Aorta (tissue), 5 donors: Measurements from ENCODE around the gene CNTNAP3B. TPM values are rescaled to one million over a fixed set of nuclear protein-coding genes. Genes with fewer than 3 reads are reported as not detected.
A peak's percentile ranks its signal among the peaks of the same experiment; 100 is the strongest.
"Not testable (repeated sequence)": the region's sequence is repeated elsewhere in the genome, so short reads cannot be mapped to it uniquely, and the experiment has no call there.

Experiments used
- ATAC-seq: fragments of 200-7000 bp; cut with Tn5 transposase; one replicate; pipeline ENCODE4 v1.9.1; 2022; ENCODE audit warnings: moderate library complexity; ENCODE audit not compliant: low FRiP score
- DNase-seq, 2 donors: peaks; one replicate each; pipeline ENCODE4 v3.0.0-alpha.2; 2020
- H3K27ac ChIP-seq, 2 donors: one replicate each; pipeline ENCODE4 v1.5.1; 2013; ENCODE audit warnings: low read length in 2 of 2, mild to moderate bottlenecking in 2 of 2, moderate library complexity in 2 of 2, control low read depth in 1 of 2, inconsistent platforms in 1 of 2, low read depth in 1 of 2
- H3K27me3 ChIP-seq, 2 donors: one replicate each; pipeline ENCODE4 v1.6.1; 2013; ENCODE audit warnings: control low read depth in 1 of 2, low read length in 1 of 2, mild to moderate bottlenecking in 1 of 2, moderate library complexity in 1 of 2; ENCODE audit not compliant: insufficient read depth in 2 of 2, control insufficient read depth in 1 of 2
- H3K36me3 ChIP-seq, 2 donors: one replicate each; pipeline ENCODE4 v1.6.1; 2013; ENCODE audit warnings: control low read depth in 1 of 2, low read length in 1 of 2, mild to moderate bottlenecking in 1 of 2; ENCODE audit not compliant: insufficient read depth in 2 of 2, control insufficient read depth in 1 of 2
- H3K4me1 ChIP-seq, 2 donors: one replicate each; pipeline ENCODE4 v1.6.1; 2013; ENCODE audit warnings: low read length in 2 of 2, control low read depth in 1 of 2, mild to moderate bottlenecking in 1 of 2, moderate library complexity in 1 of 2; ENCODE audit not compliant: insufficient read depth in 2 of 2, control insufficient read depth in 1 of 2
- H3K4me3 ChIP-seq, 2 donors: one replicate each; pipeline ENCODE4 v1.5.1; 2013; ENCODE audit warnings: low read length in 2 of 2, control low read depth in 1 of 2, mild to moderate bottlenecking in 1 of 2
- H3K9me3 ChIP-seq: one replicate; pipeline ENCODE4 v1.6.1; 2013; ENCODE audit warnings: mild to moderate bottlenecking, low read length; ENCODE audit not compliant: control insufficient read depth
- WGBS, 2 donors: extraction: QIAGEN DNeasy Blood & Tissue Kit; methylation state at CpG; one replicate each; pipeline ENCODE4 v1.1.7; 2013; 5-methylcytosine and 5-hydroxymethylcytosine counted together
- intact Hi-C, 2 donors: fragments of 100-400 bp; cut with DNase I; formaldehyde crosslinking; loops; one replicate each; pipeline versions ENCODE4 v1.14.2 to v1.15.0; 2022
- polyA plus RNA-seq, 2 donors: library from polyadenylated mRNA; stranded (reverse); fragments of 200-250 nt; gene quantifications; one replicate each; pipeline ENCODE4 v1.2.3, GENCODE V29; 2013
- total RNA-seq, 2 donors: library from RNA; stranded (reverse); fragmentation: NEBNext Ultra II Directional; extraction: Animal tissue kit (Norgen Biotek cat#: 25700); gene quantifications; one replicate each; pipeline ENCODE4 v1.2.1, GENCODE V29; 2021
- donor health status: healthy with polysubstance abuse.
- donor health status: Bipolar disorder and iron deficiency.
- donor health status: DM: no; HTN: no; CAD: no.
- donor health status: DM: no; HTN: no; CAD: no.
- donor health status: DM: yes; HTN: yes; CAD: no.

Gene CNTNAP3B
- total and polyA plus RNA-seq, 4 donors, result 1.6 to 45.9 (median 21.1) TPM

- H3K4me3 ChIP-seq, ATAC-seq, H3K4me1 ChIP-seq, H3K36me3 ChIP-seq, H3K9me3 ChIP-seq, H3K27ac ChIP-seq, intact Hi-C loops, H3K27me3 ChIP-seq, DNase-seq: not testable (repeated sequence)
- WGBS, 2 donors, result 22 to 46% methylated on average over 4 to 5 of the region's 6 CpGs
These were observed 200.1 kb downstream of the CNTNAP3B start for GRCh38 chr9:41929172-41929571.

GRCh38 chr9:41917374-41917773, 211.9 kb downstream of the CNTNAP3B start:
- ATAC-seq, H3K27ac ChIP-seq, intact Hi-C loops, H3K27me3 ChIP-seq, H3K9me3 ChIP-seq, H3K4me1 ChIP-seq, H3K4me3 ChIP-seq, DNase-seq, H3K36me3 ChIP-seq: not testable (repeated sequence)
- WGBS, 2 donors, result 0 to 100% methylated on average over 1 of the region's 1 CpG

- H3K9me3 ChIP-seq, H3K27ac ChIP-seq, H3K27me3 ChIP-seq, H3K36me3 ChIP-seq, ATAC-seq, H3K4me3 ChIP-seq, intact Hi-C loops, DNase-seq, H3K4me1 ChIP-seq: not testable (repeated sequence)
- no CpG with 5 or more reads among the region's 4 CpGs for WGBS, 2 donors
These were observed 223.7 kb downstream of the CNTNAP3B start for GRCh38 chr9:41905488-41905887.

GRCh38 chr9:41902762-41903161, 226.5 kb downstream of the CNTNAP3B start:
- H3K36me3 ChIP-seq, intact Hi-C loops: not testable (repeated sequence)
- no CpG with 5 or more reads among the region's 6 CpGs for WGBS, 2 donors

GRCh38 chr9:41898720-41899343, 230.4 kb downstream of the CNTNAP3B start:
- intact Hi-C loops, ATAC-seq, H3K27me3 ChIP-seq, H3K27ac ChIP-seq, H3K9me3 ChIP-seq, H3K4me1 ChIP-seq, DNase-seq, H3K4me3 ChIP-seq, H3K36me3 ChIP-seq: not testable (repeated sequence)
- no CpG with 5 or more reads among the region's 46 CpGs for WGBS, 2 donors

More at GRCh38 chr9:41902762-41903161, 226.5 kb downstream of the CNTNAP3B start:
- not testable (repeated sequence) for H3K4me1 ChIP-seq, H3K4me3 ChIP-seq, H3K9me3 ChIP-seq, ATAC-seq, H3K27me3 ChIP-seq, DNase-seq, H3K27ac ChIP-seq

GRCh38 chr9:41874557-41874956, 254.7 kb downstream of the CNTNAP3B start:
- no CpG with 5 or more reads among the region's 5 CpGs for whole genome bisulfite sequencing, 2 donors
- H3K4me1 ChIP-seq, H3K4me3 ChIP-seq, H3K9me3 ChIP-seq, H3K27ac ChIP-seq, intact Hi-C loops, H3K36me3 ChIP-seq, H3K27me3 ChIP-seq, DNase-seq: not testable (repeated sequence)
- peak; percentile 9 for ATAC-seq

GRCh38 chr9:41855422-41855821, 273.8 kb downstream of the CNTNAP3B start:
- H3K27me3 ChIP-seq, DNase-seq, H3K4me1 ChIP-seq, H3K36me3 ChIP-seq, H3K27ac ChIP-seq, H3K4me3 ChIP-seq, ATAC-seq, intact Hi-C loops, H3K9me3 ChIP-seq: not testable (repeated sequence)
- no CpG with 5 or more reads among the region's 2 CpGs for WGBS, 2 donors

- WGBS, 2 donors, result no CpG with 5 or more reads among the region's 9 CpGs
- H3K27ac ChIP-seq, DNase-seq, H3K9me3 ChIP-seq, H3K4me3 ChIP-seq, H3K27me3 ChIP-seq, intact Hi-C loops, ATAC-seq, H3K36me3 ChIP-seq, H3K4me1 ChIP-seq: not testable (repeated sequence)
These were observed 277.1 kb downstream of the CNTNAP3B start for GRCh38 chr9:41851848-41852740.

- intact Hi-C loops, H3K4me1 ChIP-seq, H3K27me3 ChIP-seq, H3K36me3 ChIP-seq, DNase-seq, ATAC-seq, H3K4me3 ChIP-seq, H3K27ac ChIP-seq, H3K9me3 ChIP-seq: not testable (repeated sequence)
- no CpG with 5 or more reads among the region's 7 CpGs for WGBS, 2 donors
These were observed 281.4 kb downstream of the CNTNAP3B start for GRCh38 chr9:41847829-41848228.
